Stomach (tissue), 9 donors: ENCODE results near the gene AGPAT2. TPM values are rescaled to one million over a fixed set of nuclear protein-coding genes. Genes with fewer than 3 reads are reported as not detected.

Experiments
- DNase-seq, 2 donors: peaks; one replicate each; pipeline versions ENCODE4 v3.0.0 to v3.0.0-alpha.2; 2013 to 2019
- H3K27ac ChIP-seq, 5 donors: fragments of 200-600 bp in 4 of 5; sonication (generic) in 4 of 5; one replicate each; pipeline ENCODE4 v1.5.1; 2013 to 2019; ENCODE audit warnings: mild to moderate bottlenecking in 1 of 5, moderate library complexity in 1 of 5
- H3K27me3 ChIP-seq, 3 donors: fragments of 200-600 bp; sonication (generic); one replicate each; pipeline ENCODE4 v1.5.1; 2017 to 2019; ENCODE audit warnings: mixed run types in 1 of 3
- H3K36me3 ChIP-seq, 4 donors: fragments of 200-600 bp; sonication (generic); 1 replicate in 3 of 4; 2 replicates in 1 of 4; pipeline ENCODE4 v1.5.1; 2016 to 2019
- H3K4me1 ChIP-seq, 4 donors: fragments of 200-600 bp; sonication (generic); one replicate each; pipeline ENCODE4 v1.5.1; 2016 to 2019
- H3K4me3 ChIP-seq, 4 donors: fragments of 200-600 bp; sonication (generic) in 3 of 4; one replicate each; pipeline ENCODE4 v1.5.1; 2016 to 2019; ENCODE audit warnings: mild to moderate bottlenecking in 1 of 4
- H3K9me3 ChIP-seq, 4 donors: fragments of 200-600 bp; sonication (generic); one replicate each; pipeline ENCODE4 v1.5.1; 2016 to 2019
- EP300 ChIP-seq: sonication (generic); formaldehyde crosslinking; IDR thresholded peaks from one replicate; pipeline ENCODE4 v1.6.1; 2017; ENCODE audit warnings: antibody characterized with exemption
- POLR2A ChIP-seq, 4 donors: fragments of 450-650 bp; IDR thresholded peaks; one replicate each; pipeline ENCODE4 v1.6.1; 2016; ENCODE audit warnings: antibody characterized with exemption in 4 of 4, control low read depth in 2 of 4, mild to moderate bottlenecking in 1 of 4, moderate library complexity in 1 of 4
- POLR2AphosphoS5 ChIP-seq, 3 donors: sonication (generic); formaldehyde crosslinking; IDR thresholded peaks; one replicate each; pipeline ENCODE4 v1.6.1; 2016; ENCODE audit warnings: antibody characterized with exemption in 3 of 3
- WGBS, 5 donors: extraction: QIAGEN DNeasy Blood & Tissue Kit in 3 of 5; methylation state at CpG; one replicate each; pipeline versions ENCODE4 v1.1.5 to v1.1.7; 2013 to 2018; 5-methylcytosine and 5-hydroxymethylcytosine counted together
- intact Hi-C: fragments of 100-400 bp; cut with DNase I; formaldehyde crosslinking; loops from one replicate; pipeline ENCODE4 v1.15.1; 2023; ENCODE audit warnings: low total_unique reads
- polyA plus RNA-seq, 3 donors: library from polyadenylated mRNA; stranded (reverse); fragments of 200-250 nt; gene quantifications; one replicate each; pipeline ENCODE4 v1.2.3, GENCODE V29; 2013
- total RNA-seq, 5 donors: library from RNA; depleted of rRNA; stranded (reverse); fragments of >200 nt; gene quantifications; one replicate each; pipeline versions ENCODE4 v1.1.0 to v1.2.3, GENCODE V29; 2014 to 2016
- TF ChIP-seq, protein P1 (sequence below), 7 experiments: fragments of 450-650 bp in 4 of 7; fragments of 200-600 bp in 3 of 7; sonication (generic) in 3 of 7; IDR thresholded peaks; one replicate each; pipeline ENCODE4 v1.5.1; 2016 to 2019; ENCODE audit warnings: antibody characterized with exemption in 7 of 7, control low read depth in 2 of 7, mild to moderate bottlenecking in 1 of 7
- donor health status: healthy with polysubstance abuse.
- donor health status: Bipolar disorder and iron deficiency.
- donor health status: healthy.

The AGPAT2 gene
- total and polyA plus RNA-seq, 8 donors, result 32.7 to 135 (median 72.0) TPM

DNA sequence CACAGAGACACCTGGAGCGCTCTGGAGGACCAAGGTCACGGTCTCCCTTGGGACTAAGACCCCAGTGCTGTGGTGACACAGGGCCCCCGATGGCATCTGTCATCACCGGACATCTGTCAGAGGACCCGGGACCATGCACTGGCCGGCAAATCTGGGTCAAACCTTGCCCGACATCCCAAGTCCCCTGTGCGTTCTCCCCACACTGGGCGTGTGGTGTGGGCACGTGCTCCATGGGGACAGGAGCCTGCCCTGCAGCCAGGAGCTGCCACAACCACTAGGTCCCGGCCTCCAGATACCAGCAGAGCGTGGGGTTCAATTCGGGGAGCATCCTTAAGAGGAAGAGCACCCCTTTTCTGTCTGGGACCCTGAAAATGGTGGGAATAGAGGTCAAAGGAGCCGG, 3.5 kb downstream of the AGPAT2 start:
- WGBS, 5 donors, result 92 to 96% (median 93%) methylated on average over 11 to 14 of the region's 14 CpGs
- H3K36me3 ChIP-seq, result peaks cover 0 to 11% (median 7%) of the 10 kb centered on the region in 4 donors
- H3K4me3 ChIP-seq, result no peak overlapping the region
- no peak overlapping the region for H3K27ac ChIP-seq
- no peaks in the 10 kb centered on the region for H3K9me3 ChIP-seq
- no peak for TF ChIP-seq POLR2A (IDR thresholded peaks at IDR 0.05)
- TF ChIP-seq POLR2AphosphoS5 (IDR thresholded peaks at IDR 0.05), result no peak
- no peak for TF ChIP-seq EP300
- TF ChIP-seq, protein P1, sequence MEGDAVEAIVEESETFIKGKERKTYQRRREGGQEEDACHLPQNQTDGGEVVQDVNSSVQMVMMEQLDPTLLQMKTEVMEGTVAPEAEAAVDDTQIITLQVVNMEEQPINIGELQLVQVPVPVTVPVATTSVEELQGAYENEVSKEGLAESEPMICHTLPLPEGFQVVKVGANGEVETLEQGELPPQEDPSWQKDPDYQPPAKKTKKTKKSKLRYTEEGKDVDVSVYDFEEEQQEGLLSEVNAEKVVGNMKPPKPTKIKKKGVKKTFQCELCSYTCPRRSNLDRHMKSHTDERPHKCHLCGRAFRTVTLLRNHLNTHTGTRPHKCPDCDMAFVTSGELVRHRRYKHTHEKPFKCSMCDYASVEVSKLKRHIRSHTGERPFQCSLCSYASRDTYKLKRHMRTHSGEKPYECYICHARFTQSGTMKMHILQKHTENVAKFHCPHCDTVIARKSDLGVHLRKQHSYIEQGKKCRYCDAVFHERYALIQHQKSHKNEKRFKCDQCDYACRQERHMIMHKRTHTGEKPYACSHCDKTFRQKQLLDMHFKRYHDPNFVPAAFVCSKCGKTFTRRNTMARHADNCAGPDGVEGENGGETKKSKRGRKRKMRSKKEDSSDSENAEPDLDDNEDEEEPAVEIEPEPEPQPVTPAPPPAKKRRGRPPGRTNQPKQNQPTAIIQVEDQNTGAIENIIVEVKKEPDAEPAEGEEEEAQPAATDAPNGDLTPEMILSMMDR (IDR thresholded peaks at IDR 0.05), result no peak
- DNase-seq, result no peak
- H3K4me1 ChIP-seq, result peaks cover 17 to 65% (median 47%) of the 10 kb centered on the region in 4 donors
- intact Hi-C loops, result no loop called here
- H3K27me3 ChIP-seq, result no peaks in the 10 kb centered on the region

DNA sequence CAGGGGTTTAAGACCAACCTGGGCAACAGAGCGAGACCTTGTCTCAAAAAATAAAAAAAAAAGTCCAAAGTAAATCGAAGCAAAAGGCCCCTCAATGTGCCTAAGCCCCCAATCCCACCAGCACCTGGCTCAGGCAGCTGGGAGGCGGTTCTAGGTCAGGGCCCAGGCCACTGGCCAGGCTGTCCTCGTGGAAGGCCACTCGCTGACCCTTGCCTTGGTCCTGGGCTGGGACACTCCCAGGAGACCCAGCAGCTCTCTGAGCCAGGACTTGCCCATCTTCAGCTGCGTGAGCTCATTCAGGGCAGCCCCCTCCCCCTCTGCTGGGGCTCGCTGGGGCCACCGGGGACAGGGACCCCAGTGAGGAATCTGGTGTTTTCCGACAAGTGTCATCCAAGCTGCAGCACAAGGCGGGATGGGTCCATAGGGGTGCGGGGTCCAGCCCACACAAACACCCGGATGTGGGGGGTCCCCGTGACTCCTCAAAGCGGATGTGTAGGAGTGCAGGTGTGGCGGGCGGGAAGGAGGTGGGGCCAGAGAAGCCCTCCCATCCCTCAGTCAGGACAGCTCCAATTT, 4.0 kb downstream of the AGPAT2 start:
- Histone ChIP-seq H3K27ac (no peak overlapping the region), H3K36me3 (peaks cover 0 to 11% (median 7%) of the 10 kb centered on the region in 4 donors), H3K4me3 (no peak overlapping the region), H3K4me1 (peaks cover 17 to 64% (median 43%) of the 10 kb centered on the region in 4 donors), H3K27me3 (no peaks in the 10 kb centered on the region), H3K9me3 (no peaks in the 10 kb centered on the region)
- WGBS, 5 donors, result 89 to 95% (median 91%) methylated on average over 11 to 16 of the region's 16 CpGs
- intact Hi-C loops, result no loop called here
- DNase-seq, result no peak
- TF ChIP-seq POLR2AphosphoS5 (IDR thresholded peaks at IDR 0.05) (no peak), EP300 (no peak), POLR2A (IDR thresholded peaks at IDR 0.05) (no peak)
- TF ChIP-seq, protein P1 (IDR thresholded peaks at IDR 0.05), result no peak

DNA sequence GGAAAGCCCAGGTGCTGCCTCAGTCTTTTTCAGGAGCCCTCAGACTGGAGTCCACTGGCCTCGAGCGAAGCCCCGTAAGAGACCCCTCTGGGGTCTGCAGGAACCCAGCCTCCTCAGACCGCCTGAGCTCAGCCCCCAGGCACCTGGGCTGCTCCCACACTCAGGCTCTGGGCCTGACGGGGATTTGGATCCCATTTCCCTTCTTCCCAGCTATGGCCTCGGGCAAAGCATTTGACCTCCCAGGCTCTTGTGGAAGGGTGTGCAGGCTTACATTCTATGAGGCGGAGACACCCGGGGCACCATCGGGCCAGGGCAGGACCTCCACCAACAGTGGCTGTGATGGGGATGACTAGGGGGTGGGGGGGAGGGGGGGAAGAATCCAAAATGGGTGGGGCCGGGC, 4.5 kb downstream of the AGPAT2 start:
- Histone ChIP-seq H3K27me3 (no peaks in the 10 kb centered on the region), H3K9me3 (no peaks in the 10 kb centered on the region), H3K27ac (no peak overlapping the region), H3K36me3 (peaks cover 0 to 12% (median 7%) of the 10 kb centered on the region in 4 donors), H3K4me3 (no peak overlapping the region), H3K4me1 (peaks cover 14 to 58% (median 37%) of the 10 kb centered on the region in 4 donors)
- WGBS, 5 donors, result 90 to 92% (median 91%) methylated on average over 7 to 10 of the region's 10 CpGs
- no peak for DNase-seq
- TF ChIP-seq EP300 (no peak), POLR2A (IDR thresholded peaks at IDR 0.05) (no peak), POLR2AphosphoS5 (IDR thresholded peaks at IDR 0.05) (no peak)
- TF ChIP-seq, protein P1 (IDR thresholded peaks at IDR 0.05), result no peak
- intact Hi-C loops, result no loop called here

DNA sequence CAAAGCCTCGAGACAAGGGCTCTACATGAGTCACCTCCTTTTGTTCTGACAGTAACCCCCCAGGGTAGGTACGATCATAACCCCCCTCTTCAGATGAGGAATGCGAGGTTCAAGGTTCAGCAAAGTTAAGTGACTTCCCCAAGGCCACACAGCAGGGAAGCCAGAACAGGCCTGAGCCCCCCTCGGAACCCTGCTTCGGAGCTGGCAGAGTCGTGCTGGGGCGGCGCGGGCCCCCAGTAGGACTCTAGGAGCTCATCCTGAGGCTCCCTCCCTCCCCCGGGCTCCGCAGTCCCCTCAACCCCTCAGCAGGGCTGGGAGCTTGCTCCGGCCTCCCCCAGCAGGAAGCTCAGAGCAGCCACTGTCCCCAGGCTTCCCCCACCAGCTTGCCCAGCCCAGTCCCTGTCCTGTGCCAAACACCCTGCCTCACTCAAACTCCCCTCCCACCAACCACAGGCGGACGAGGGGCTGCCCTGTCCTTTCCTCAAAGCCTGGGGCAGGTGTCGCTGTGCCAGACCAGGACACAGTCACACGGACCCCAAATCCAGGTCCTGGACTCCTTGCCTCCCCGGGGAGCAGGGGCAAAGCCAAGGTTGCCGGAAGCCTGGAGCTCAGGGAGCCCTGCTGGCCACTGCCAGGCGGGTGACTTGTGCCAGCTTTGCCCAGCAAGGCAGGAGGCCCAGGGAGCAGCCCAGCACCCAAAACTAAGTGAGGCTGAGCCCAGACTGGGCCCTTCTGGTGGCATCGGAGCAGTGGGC, 5.1 kb downstream of the AGPAT2 start:
- Histone ChIP-seq H3K36me3 (peaks cover 0 to 17% (median 12%) of the 10 kb centered on the region in 4 donors), H3K27me3 (no peaks in the 10 kb centered on the region), H3K27ac (no peak overlapping the region), H3K4me1 (peaks cover 12 to 55% (median 32%) of the 10 kb centered on the region in 4 donors), H3K9me3 (no peaks in the 10 kb centered on the region), H3K4me3 (no peak overlapping the region)
- intact Hi-C loops, result no loop called here
- no peak for TF ChIP-seq EP300
- TF ChIP-seq POLR2AphosphoS5 (IDR thresholded peaks at IDR 0.05), result no peak
- TF ChIP-seq POLR2A (IDR thresholded peaks at IDR 0.05), result no peak
- TF ChIP-seq, protein P1 (IDR thresholded peaks at IDR 0.05), result no peak
- no peak for DNase-seq
- 90 to 95% (median 93%) methylated on average over 17 to 20 of the region's 20 CpGs for WGBS, 5 donors
